SIG-M5 treated with dmso at 0.1 percent for 504 hours (cell line): ENCODE data around the gene RIOK1.
A peak's percentile ranks its signal among the peaks of the same experiment; 100 is the strongest.
"Not testable (repeated sequence)": the region's sequence is repeated elsewhere in the genome, so short reads cannot be mapped to it uniquely, and the experiment has no call there.

Experiments used
- DNase-seq: peaks from one replicate; lab custom pipeline; 2025; ENCODE audit not compliant: unreplicated experiment; lab: John Stamatoyannopoulos, UW

The RIOK1 gene

DNA sequence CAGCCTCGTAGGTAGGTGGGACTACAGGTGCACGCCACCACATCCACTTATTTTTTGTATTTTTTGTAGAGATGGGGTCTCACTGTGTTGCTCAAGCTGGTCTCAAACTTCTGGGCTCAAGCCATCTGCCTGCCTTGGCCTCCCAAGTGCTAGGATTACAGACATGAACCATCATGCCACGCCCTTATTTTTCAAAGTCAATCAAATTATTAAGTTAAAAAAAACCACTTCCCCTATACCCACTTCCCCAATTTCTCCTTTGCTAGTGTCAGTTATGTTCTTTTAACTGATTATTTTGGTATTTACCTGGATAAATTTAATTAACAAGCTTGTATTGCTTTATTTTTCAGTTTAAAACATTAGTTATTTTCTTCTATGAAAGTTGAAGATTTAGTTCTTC, 49.6 kb downstream of the RIOK1 start:
- peak; percentile 61 for DNase-seq

DNA sequence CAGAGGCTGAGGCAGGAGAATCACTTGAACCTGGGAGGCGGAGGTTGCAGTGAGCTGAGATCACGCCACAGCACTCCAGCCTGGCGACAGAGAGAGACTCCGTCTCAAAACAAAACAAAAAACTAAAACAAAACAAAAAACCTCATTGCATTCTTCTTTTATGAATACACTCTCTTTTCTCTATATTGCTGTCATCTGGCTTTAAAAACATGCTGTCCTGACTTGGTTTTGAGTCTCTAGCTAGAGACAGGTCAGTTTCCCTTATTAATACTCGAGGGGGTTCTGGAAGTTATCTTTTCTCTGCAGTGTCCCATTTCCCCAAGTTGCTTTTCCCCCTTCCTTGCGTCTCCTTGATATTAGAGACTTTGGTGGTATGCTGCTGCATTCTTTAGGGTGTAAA, 50.9 kb downstream of the RIOK1 start:
- no peak for DNase-seq

DNA sequence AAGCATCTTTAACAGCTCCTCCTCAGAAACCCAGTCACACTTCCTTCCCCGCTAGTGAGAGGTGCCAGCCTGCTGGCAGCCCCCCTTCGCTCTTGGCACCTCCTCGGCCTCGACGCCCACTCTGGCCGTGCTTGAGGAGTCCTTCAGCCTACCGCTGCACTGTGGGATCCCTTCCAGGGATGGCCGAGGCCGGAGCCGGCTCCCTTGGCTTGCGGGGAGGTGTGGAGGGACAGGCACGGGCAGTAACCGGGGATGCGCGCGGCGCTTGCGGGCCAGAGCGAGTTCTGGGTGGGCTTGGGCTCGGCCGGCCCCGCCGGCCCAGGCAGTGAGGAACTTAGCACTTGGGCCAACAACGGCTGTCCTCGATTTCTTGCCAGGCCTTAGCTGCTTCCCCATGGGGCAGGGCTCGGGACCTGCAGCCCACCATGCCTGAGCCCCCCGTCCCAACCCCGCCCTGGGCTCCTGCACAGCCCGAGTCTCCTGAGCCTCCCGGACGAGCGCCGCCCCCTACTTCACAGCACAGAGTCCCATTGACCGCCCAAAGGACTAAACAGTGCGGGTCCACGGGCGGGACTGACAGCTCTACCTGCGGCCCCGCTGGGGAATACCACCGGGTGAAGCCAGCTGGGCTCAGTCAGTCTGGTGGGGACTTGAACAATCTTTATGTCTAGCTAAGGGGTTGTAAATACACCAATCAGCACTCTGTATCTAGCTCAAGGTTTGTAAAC, 51.6 kb downstream of the RIOK1 start:
- DNase-seq: no peak

DNA sequence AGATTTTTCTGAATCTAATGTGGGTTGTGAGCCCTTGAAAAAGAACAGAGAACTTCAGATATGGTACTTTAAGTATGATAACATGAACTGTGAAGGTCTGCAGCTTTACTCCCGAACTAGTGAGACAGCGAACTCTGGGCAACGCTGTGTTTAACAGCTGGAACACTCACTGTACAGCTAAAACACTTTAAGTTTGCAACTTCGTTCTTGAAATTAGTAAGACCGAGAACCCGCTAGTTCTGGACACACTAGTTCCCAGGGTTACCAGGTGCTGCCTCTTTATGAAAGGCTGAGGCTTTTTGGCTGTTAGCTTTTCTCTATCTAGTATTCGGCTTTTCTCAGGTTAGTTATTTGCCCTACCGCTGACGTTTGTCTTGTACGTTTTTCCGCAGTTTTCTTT, 52.9 kb downstream of the RIOK1 start:
- no peak for DNase-seq

DNA sequence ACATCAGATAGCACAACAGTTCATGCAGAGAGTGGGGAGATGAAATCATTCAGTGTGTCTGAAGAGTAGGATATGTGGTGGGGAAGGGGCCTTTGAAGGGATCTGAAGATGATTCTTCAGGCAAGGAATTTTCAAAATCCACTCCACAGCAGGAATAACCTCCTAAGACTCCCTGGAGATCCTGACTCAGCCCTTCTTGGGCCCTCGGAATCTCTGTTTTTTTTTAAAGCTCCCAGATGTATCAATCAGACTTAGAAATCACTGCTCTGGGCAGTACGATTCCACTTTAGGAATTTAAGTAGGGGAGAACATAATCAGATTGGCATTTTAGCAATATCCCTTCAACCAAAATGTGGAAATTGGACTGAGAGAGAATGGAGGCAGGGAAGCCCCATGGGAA, 55.5 kb downstream of the RIOK1 start:
- DNase-seq: no peak

DNA sequence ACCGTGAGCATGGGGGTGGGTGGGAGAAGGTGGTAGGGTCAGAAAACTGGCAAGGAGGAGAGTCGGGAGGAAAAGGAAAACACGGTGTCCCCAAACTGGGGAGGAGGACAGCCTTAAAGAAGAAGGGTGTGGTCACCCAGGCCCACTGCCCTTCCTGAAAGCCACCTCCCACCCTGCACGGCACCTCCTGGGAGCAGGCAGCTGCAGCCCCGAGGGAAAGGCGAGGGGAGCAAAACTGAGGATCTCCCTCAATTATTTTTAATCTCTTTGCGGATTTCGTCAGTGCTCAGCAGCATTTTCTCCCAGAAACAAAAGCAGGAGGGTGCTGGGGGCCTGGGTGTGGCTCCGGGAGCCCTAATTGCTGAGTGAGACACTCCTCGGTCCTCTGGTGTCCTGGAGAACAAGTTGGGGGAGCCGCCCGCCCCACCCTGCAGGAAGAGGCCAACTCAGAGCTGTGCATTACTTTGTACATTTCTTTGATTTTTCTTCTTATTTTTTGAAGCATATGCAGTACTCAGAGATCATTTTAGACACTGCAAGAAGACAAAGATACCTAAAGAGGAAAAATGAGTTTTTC, 56.4 kb downstream of the RIOK1 start:
- DNase-seq: no peak

DNA sequence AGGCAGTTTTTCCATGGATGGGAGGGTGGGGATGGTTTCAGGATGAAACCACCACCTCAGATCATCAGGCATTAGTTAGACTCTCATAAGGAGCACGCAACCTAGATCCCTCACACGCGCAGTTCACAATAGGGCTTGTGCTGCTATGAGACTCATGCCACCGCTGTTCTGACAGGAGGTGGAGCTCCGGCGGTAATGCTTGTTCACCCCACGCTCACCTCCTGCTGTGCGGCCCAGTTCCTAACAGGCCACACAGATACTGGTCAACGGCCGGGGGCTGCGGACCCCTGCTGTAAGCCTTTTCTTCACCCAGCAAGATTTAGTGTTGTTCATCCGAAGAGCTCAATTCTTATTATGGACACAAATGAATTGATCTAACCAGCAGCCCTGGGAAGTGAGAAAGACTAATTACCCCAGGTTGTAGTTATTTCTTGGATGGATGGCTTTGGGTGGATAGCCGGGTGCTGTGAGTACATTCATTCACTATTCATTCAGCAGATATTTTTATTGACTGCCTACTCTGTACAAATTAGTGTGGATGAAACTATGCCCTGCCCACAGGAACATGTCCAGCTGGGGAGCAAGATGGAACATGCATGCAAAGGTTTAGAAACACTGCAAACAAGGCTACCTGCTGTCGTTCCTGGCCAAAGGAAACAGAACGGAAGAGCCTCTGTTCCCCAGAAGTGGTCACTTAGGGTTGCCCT, 57.2 kb downstream of the RIOK1 start:
- no peak for DNase-seq

DNA sequence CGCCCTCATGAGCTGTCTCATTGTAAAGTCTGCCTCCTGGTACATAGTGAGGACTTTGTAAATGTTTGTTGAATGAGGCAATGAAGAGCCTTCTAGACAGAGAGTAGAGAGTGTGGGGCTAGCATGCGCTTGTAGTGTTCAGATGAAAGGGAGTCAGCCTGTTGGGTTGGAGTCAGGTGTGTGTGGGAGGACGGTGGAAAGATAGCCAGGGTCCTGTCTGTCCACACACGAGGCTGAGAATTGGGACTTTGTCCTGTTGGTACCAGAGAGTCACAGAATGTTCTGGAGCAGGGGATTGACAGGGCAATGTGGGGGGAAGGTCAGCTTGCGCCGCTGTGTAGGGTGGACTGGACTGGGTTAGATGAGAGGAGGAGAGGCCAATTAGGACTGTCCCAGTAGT, 58.6 kb downstream of the RIOK1 start:
- DNase-seq: no peak

DNA sequence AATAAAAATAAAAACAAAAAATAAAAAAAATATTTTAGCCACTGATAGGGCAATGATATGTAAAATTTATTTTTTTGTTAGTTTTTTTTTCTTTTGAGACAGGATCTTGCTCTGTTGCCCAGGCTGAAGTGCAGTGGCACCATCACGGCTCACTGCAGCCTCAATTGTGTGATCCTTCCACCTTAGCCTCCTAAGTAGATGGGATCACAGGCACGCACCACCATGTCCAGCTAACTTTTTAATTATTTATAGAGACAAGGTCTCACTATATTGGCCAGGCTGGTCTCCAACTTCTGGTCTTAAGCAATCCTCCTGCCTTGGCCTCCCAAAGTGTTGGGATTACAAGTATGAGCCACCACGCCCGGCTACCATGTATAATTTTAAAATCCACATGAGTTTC, 59.4 kb downstream of the RIOK1 start:
- no peak for DNase-seq

DNA sequence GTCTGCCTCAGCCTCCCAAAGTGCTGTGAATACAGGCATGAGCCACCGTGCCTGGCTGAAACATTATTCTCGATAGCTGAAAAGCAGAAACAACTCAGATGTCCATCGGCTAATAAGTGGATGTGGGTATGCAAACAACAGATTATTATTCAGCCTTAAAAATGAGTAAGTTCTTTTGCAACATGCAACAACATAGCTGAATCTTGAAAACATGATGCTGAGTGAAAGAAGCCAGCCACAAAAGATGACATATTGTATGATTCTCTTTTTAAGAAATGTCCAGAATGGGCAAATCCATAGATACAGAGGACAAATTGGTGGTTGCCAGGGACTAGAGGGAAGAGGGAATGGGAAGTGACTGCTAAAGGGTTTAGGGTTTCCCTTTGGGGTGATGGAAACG, 61.7 kb downstream of the RIOK1 start:
- no peak for DNase-seq

DNA sequence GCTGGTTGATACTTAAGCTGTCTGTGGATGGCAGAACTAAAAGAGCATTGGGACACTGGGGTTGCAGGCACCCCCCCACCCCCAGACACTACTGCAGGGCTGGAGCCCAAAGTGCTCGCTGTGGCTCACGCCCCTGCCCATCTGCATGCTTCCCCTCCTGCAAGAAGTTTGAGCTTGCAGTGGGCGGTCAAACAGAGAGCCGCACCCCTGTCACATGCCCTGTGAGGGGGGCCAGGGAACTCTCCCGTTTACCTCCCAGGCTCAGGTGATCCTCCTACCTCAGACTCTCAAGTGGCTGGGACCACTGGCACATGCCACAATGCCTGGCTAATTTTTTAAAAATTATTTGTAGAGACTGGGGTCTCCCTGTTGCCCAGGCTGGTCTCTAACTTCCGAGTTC, 63.3 kb downstream of the RIOK1 start:
- DNase-seq: no peak

DNA sequence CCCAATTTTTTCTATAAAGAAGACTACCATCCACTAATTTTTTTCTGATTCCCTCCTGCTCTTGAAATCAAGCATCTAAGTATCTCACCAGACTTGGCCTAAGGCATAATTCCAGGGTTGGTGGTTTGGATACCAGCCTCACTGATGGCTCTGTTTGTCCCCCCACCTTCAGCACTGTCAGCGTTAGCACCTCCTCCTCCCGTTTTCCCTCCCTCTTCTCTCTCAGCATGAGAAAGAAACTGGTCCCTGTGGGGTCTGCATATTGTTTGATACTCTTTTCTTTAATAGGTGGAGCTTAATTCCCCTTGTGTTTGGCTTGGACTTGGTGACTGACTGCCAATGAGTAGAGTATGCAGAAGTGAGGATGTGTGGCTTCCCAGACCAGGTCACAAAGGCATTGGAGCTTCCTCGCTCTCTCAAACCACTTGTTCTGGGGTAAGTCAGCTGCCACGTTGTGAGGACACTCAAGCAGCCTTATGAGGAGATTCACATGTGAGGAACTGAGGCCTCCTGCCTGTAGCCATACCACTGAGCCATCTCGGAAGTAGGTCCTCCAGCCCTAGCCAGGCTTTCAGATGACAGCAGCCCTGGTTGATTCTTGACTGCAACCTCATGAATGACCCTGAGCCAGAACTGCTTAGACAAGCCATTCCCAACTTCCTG, 65.2 kb downstream of the RIOK1 start:
- no peak for DNase-seq

DNA sequence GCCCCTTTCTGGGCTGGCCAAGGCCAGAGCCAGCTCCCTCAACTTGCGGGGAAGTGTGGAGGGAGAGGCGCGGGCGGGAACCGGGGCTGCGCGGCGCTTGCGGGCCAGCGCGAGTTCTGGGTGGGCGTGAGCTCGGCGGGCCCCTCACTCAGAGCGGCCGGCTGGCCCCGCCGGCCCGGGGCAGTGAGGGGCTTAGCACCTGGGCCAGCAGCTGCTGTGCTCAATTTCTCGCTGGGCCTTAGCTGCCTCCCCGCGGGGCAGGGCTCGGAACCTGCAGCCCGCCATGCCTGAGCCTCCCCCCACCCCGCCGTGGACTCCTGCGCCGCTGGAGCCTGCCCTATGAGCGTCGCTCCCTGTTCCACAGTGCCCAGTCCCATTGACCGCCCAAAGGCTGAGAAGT, 66.7 kb downstream of the RIOK1 start:
- DNase-seq: not testable (repeated sequence)

DNA sequence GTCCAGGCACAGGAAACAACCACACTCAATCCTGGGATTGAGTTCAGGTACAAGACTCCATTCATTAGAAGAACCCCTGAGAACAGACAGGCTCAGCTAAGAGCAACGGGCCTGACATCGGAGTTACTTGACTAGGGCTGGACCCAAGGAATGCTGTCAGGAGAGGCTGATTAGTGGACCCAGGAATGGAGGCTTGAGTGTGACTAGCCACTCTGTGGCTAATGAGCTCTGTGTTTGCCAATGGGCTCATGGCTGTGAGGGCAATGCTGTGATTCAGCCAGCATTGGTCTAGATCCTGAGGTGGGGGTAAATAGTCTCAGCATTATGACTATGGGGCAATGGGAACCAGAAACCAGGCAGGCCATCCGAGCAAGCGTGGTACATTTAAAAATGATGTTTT, 71.8 kb downstream of the RIOK1 start:
- DNase-seq: no peak

DNA sequence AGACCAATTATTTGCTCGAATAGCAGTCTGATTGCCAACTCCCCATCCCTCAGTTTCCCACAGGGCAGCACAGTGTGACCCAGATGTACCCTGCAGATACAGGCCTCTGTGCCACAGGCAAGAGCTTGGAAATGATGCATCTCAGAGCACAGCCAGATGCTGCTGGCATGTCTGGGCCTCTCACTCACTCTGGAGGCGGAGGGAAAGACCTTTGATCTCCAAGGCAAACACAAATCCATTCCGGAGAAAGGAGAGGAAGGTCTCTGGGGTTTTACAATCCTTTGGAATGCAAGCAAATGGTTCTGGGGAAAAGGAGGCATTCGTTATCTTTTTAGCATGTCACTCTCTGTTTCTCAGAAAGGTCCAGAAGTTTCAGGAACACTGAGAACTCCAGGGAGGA, 74.2 kb downstream of the RIOK1 start:
- DNase-seq: no peak

DNA sequence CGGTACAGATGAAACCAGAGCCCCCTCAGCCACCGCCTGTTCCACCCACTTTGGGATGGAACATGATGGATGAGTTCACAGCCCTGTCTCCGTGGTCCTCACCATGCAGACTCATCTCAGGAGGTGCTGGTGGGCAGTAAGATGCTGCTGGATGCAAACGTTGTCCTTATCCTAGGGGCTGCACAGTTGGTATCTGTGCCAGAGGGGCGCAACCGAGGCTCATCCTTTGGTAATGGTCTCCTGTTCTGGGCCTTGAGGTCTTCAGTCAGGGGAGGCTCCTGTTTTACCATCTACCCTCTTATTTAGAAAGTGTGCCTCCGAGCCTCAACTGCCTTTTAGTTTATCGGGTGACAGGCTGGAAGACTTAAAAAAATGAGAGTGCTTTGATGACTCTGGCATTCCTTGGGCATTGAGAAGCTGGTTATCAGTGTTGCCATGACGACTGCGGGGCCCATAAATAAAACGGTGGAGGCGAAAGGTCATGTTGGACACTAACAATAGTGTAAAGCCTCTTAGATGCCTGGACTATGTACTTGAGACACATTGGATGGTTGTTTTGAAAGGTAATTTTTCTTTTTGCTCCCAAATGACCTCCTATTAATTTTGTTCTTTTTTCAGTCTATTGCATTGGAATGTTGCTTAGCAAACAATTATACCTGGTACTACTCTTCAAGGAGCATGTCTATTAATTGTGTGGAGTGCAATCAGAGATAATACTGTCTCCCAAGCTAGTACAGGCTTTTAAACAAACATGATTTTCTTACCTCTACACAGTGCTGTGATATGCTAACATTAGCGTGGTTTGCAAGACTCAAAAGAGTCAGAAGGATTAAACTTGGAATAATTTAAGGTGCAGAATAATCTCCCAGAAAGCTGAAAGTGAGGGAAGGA, 77.6 kb downstream of the RIOK1 start:
- no peak for DNase-seq
